Adipocyte (in vitro differentiated cells): ENCODE measurements around the gene CAPN9.

Experiments
- DNase-seq: peaks from one replicate; pipeline ENCODE4 v3.0.0-alpha.2; 2015; ENCODE audit warnings: low read depth
- H3K27me3 ChIP-seq: replicated peaks from 2 replicates; pipeline ENCODE4 v1.7.0; 2013; ENCODE audit warnings: mild to moderate bottlenecking, low read length, moderate library complexity; ENCODE audit not compliant: control insufficient read depth, insufficient read depth
- H3K36me3 ChIP-seq: 2 replicates; pipeline ENCODE4 v1.7.0; 2013; ENCODE audit warnings: low read length, mild to moderate bottlenecking, moderate library complexity; ENCODE audit not compliant: control insufficient read depth, insufficient read depth, severe bottlenecking
- H3K4me1 ChIP-seq: 2 replicates; pipeline ENCODE4 v1.7.0; 2013; ENCODE audit warnings: mild to moderate bottlenecking, low read length, moderate library complexity; ENCODE audit not compliant: control insufficient read depth, insufficient read depth
- H3K4me3 ChIP-seq: 2 replicates; pipeline ENCODE4 v1.7.0; 2013; ENCODE audit warnings: mild to moderate bottlenecking, low read length, moderate library complexity
- H3K9ac ChIP-seq: 2 replicates; pipeline ENCODE4 v1.7.0; 2013; ENCODE audit warnings: mild to moderate bottlenecking, low read length, moderate library complexity
- H3K9me3 ChIP-seq: 2 replicates; pipeline ENCODE4 v1.7.0; 2013; ENCODE audit warnings: mild to moderate bottlenecking, low read length, moderate library complexity; ENCODE audit not compliant: control insufficient read depth

The CAPN9 gene

GRCh38 chr1:230823931-230824381 lies 76.8 kb downstream of the CAPN9 start:
- H3K9ac ChIP-seq = peak overlapping the region; percentile 17
- no peak overlapping the region for H3K4me3 ChIP-seq
- H3K4me1 ChIP-seq = peaks cover 63% of the 10 kb centered on the region
- H3K36me3 ChIP-seq = no peaks in the 10 kb centered on the region
- no peak for DNase-seq
- no peaks in the 10 kb centered on the region for H3K27me3 ChIP-seq
- no peaks in the 10 kb centered on the region for H3K9me3 ChIP-seq

GRCh38 chr1:230824551-230824918 lies 77.3 kb downstream of the CAPN9 start:
- H3K9ac ChIP-seq = peak overlapping the region; percentile 34
- no peaks in the 10 kb centered on the region for H3K9me3 ChIP-seq
- DNase-seq = peak; percentile 36
- H3K27me3 ChIP-seq = no peaks in the 10 kb centered on the region
- peak overlapping the region; percentile 35 for H3K4me3 ChIP-seq
- peaks cover 63% of the 10 kb centered on the region for H3K4me1 ChIP-seq
- no peaks in the 10 kb centered on the region for H3K36me3 ChIP-seq

GRCh38 chr1:230824919-230825721 lies 77.9 kb downstream of the CAPN9 start:
- H3K4me3 ChIP-seq = peak overlapping the region; percentile 35
- DNase-seq = peak; percentile 89
- no peaks in the 10 kb centered on the region for H3K36me3 ChIP-seq
- peaks cover 63% of the 10 kb centered on the region for H3K4me1 ChIP-seq
- H3K27me3 ChIP-seq = no peaks in the 10 kb centered on the region
- H3K9ac ChIP-seq = peak overlapping the region; percentile 59
- H3K9me3 ChIP-seq = no peaks in the 10 kb centered on the region

- Histone ChIP-seq H3K9ac (peak overlapping the region; percentile 59), H3K36me3 (no peaks in the 10 kb centered on the region), H3K27me3 (no peaks in the 10 kb centered on the region), H3K4me3 (peak overlapping the region; percentile 35), H3K4me1 (peaks cover 63% of the 10 kb centered on the region), H3K9me3 (no peaks in the 10 kb centered on the region)
- no peak for DNase-seq
Observed at GRCh38 chr1:230825761-230826160, 78.6 kb downstream of the CAPN9 start.

GRCh38 chr1:230826166-230826875 lies 79.1 kb downstream of the CAPN9 start:
- Histone ChIP-seq H3K36me3 (no peaks in the 10 kb centered on the region), H3K9ac (peak overlapping the region; percentile 59), H3K9me3 (no peaks in the 10 kb centered on the region), H3K4me3 (peak overlapping the region; percentile 35), H3K27me3 (no peaks in the 10 kb centered on the region), H3K4me1 (peaks cover 64% of the 10 kb centered on the region)
- DNase-seq = no peak

GRCh38 chr1:230827081-230827681 lies 80.0 kb downstream of the CAPN9 start:
- Histone ChIP-seq H3K36me3 (no peaks in the 10 kb centered on the region), H3K4me3 (no peak overlapping the region), H3K27me3 (no peaks in the 10 kb centered on the region), H3K9ac (peak overlapping the region; percentile 1), H3K9me3 (no peaks in the 10 kb centered on the region), H3K4me1 (peaks cover 72% of the 10 kb centered on the region)
- DNase-seq = no peak

- Histone ChIP-seq H3K27me3 (no peaks in the 10 kb centered on the region), H3K9ac (peak overlapping the region; percentile 1), H3K36me3 (no peaks in the 10 kb centered on the region), H3K9me3 (no peaks in the 10 kb centered on the region), H3K4me1 (peaks cover 72% of the 10 kb centered on the region), H3K4me3 (no peak overlapping the region)
- no peak for DNase-seq
Observed at GRCh38 chr1:230827801-230828200, 80.6 kb downstream of the CAPN9 start.

GRCh38 chr1:230828421-230828820 lies 81.2 kb downstream of the CAPN9 start:
- H3K4me3 ChIP-seq = no peak overlapping the region
- H3K4me1 ChIP-seq = peaks cover 69% of the 10 kb centered on the region
- H3K27me3 ChIP-seq = no peaks in the 10 kb centered on the region
- no peak overlapping the region for H3K9ac ChIP-seq
- H3K9me3 ChIP-seq = no peaks in the 10 kb centered on the region
- no peak for DNase-seq
- H3K36me3 ChIP-seq = no peaks in the 10 kb centered on the region

GRCh38 chr1:230831771-230832170 lies 84.6 kb downstream of the CAPN9 start:
- H3K9ac ChIP-seq = peak overlapping the region; percentile 13
- H3K4me3 ChIP-seq = peak overlapping the region; percentile 0
- H3K27me3 ChIP-seq = no peaks in the 10 kb centered on the region
- no peaks in the 10 kb centered on the region for H3K9me3 ChIP-seq
- H3K4me1 ChIP-seq = peaks cover 42% of the 10 kb centered on the region
- H3K36me3 ChIP-seq = peaks cover 3% of the 10 kb centered on the region
- no peak for DNase-seq

GRCh38 chr1:230832476-230832875 lies 85.3 kb downstream of the CAPN9 start:
- peak; percentile 47 for DNase-seq
- H3K27me3 ChIP-seq = no peaks in the 10 kb centered on the region
- peak overlapping the region; percentile 13 for H3K9ac ChIP-seq

GRCh38 chr1:230833511-230833910 lies 86.3 kb downstream of the CAPN9 start:
- Histone ChIP-seq H3K9me3 (no peaks in the 10 kb centered on the region), H3K27me3 (no peaks in the 10 kb centered on the region), H3K4me1 (peaks cover 25% of the 10 kb centered on the region), H3K36me3 (peaks cover 20% of the 10 kb centered on the region), H3K4me3 (no peak overlapping the region), H3K9ac (no peak overlapping the region)
- no peak for DNase-seq

More at GRCh38 chr1:230832476-230832875, 85.3 kb downstream of the CAPN9 start:
- Histone ChIP-seq H3K4me3 (peak overlapping the region; percentile 0), H3K4me1 (peaks cover 35% of the 10 kb centered on the region), H3K36me3 (peaks cover 10% of the 10 kb centered on the region), H3K9me3 (no peaks in the 10 kb centered on the region)
